Loucy (cell line): ENCODE measurements around the gene ADGB.
"Not testable (repeated sequence)": the region's sequence is repeated elsewhere in the genome, so short reads cannot be mapped to it uniquely, and the experiment has no call there.

Experiments
- H2AFZ ChIP-seq: fragments of 200-600 bp; sonication (generic); 2 replicates; pipeline ENCODE4 v1.6.0; 2016; ENCODE audit warnings: antibody characterized with exemption, mild to moderate bottlenecking, low read length, moderate library complexity
- H3F3A ChIP-seq: fragments of 200-600 bp; 2 replicates; pipeline ENCODE4 v1.6.0; 2016; ENCODE audit warnings: antibody characterized with exemption, low read depth, mild to moderate bottlenecking
- H3K27me3 ChIP-seq: fragments of 200-600 bp; sonication (generic); 2 replicates; pipeline ENCODE4 v1.6.1; 2014; ENCODE audit warnings: low read length, mild to moderate bottlenecking; ENCODE audit not compliant: insufficient read depth, poor library complexity, severe bottlenecking
- H3K36me3 ChIP-seq: fragments of 200-600 bp; sonication (generic); 2 replicates; pipeline ENCODE4 v1.6.1; 2016; ENCODE audit warnings: low read length; ENCODE audit not compliant: insufficient read depth
- H3K4me1 ChIP-seq: fragments of 200-600 bp; sonication (generic); 2 replicates; pipeline ENCODE4 v1.5.1; 2014; ENCODE audit warnings: low read length, mild to moderate bottlenecking; ENCODE audit not compliant: insufficient read depth, poor library complexity, severe bottlenecking
- H3K4me2 ChIP-seq: fragments of 200-600 bp; sonication (generic); 2 replicates; pipeline ENCODE4 v1.6.0; 2014; ENCODE audit warnings: antibody characterized with exemption, low read length, low read depth, mild to moderate bottlenecking; ENCODE audit not compliant: poor library complexity, severe bottlenecking
- H3K4me3 ChIP-seq: fragments of 200-600 bp; sonication (generic); 2 replicates; pipeline ENCODE4 v1.5.1; 2014; ENCODE audit warnings: low read length, mild to moderate bottlenecking, mixed read lengths; ENCODE audit not compliant: poor library complexity, severe bottlenecking
- H3K79me2 ChIP-seq: fragments of 200-600 bp; sonication (generic); 2 replicates; pipeline ENCODE4 v1.6.1; 2014; ENCODE audit warnings: low read length; ENCODE audit not compliant: insufficient read depth
- H3K9ac ChIP-seq: fragments of 200-600 bp; sonication (generic); 2 replicates; pipeline ENCODE4 v1.6.0; 2014; ENCODE audit warnings: mild to moderate bottlenecking, low read depth, low read length, moderate library complexity; ENCODE audit not compliant: poor library complexity, severe bottlenecking
- H3K9me2 ChIP-seq: fragments of 200-600 bp; sonication (generic); replicated peaks from 2 replicates; pipeline ENCODE4 v1.6.1; 2016; ENCODE audit warnings: low read depth, low read length, mixed read lengths
- H3K9me3 ChIP-seq: fragments of 200-600 bp; sonication (generic); 2 replicates; pipeline ENCODE4 v1.6.1; 2014; ENCODE audit warnings: mild to moderate bottlenecking, antibody characterized with exemption, low read length, low read depth; ENCODE audit not compliant: insufficient read depth
- H4K20me1 ChIP-seq: fragments of 200-600 bp; sonication (generic); 2 replicates; pipeline ENCODE4 v1.6.0; 2014; ENCODE audit warnings: antibody characterized with exemption, low read length, mild to moderate bottlenecking; ENCODE audit not compliant: insufficient read depth, poor library complexity, severe bottlenecking
- EZH2phosphoT487 ChIP-seq: fragments of 200-600 bp; IDR thresholded peaks from 2 replicates; pipeline ENCODE4 v1.6.1; 2018; ENCODE audit warnings: antibody characterized with exemption, mild to moderate bottlenecking, moderate library complexity, borderline replicate concordance
- TF ChIP-seq, protein P1 (sequence below): fragments of 200-600 bp; sonication (generic); conservative IDR thresholded peaks from 2 replicates; pipeline ENCODE4 v1.5.1; 2014; ENCODE audit warnings: mild to moderate bottlenecking, antibody characterized with exemption, low read length

ADGB gene

DNA sequence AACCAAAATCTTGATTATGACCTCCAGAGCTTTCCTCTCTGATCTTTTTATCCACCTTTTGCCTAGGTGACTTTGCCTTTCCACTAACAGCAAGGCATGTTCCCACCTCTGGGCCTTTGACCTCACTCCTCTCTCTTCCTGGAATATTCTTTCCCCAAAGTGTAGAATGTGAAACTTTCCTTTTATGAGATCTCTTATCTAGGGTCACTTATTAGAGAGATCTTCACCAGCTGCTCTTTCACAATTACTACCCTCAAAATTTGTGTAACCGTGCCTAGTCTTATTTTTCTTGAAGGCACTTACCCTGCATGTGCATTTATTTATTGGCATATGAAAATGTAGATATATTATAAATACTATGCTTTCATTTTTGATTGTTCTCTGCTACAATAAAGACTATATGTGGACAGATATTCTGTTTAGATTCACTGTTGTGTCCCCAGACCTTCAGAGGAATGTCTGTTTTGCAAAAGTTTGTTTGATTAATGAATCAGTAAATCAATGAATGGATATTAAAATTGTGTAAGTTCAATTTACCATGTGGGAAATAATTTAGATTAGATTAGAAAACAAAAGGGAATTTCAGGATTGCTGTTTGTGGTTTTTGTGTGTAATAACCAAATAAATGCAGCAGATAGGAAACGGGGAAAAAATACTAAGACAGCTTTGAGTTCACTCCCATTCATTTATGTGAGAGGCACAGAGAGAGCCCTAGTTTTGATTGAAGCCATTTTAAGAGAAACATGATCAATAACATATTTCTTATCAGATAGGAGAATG, 207.0 kb downstream of the ADGB start:
- Histone ChIP-seq H3K4me1 (no peaks in the 10 kb centered on the region), H3K36me3 (no peaks in the 10 kb centered on the region), H3K9ac (no peak overlapping the region), H3K9me2 (no peaks in the 10 kb centered on the region), H4K20me1 (no peaks in the 10 kb centered on the region), H3K79me2 (no peaks in the 10 kb centered on the region), H2AFZ (no peak overlapping the region), H3K4me2 (no peak overlapping the region), H3K9me3 (no peaks in the 10 kb centered on the region), H3K27me3 (no peaks in the 10 kb centered on the region), H3K4me3 (no peak overlapping the region), H3F3A (no peaks in the 10 kb centered on the region)
- TF ChIP-seq, protein P1, sequence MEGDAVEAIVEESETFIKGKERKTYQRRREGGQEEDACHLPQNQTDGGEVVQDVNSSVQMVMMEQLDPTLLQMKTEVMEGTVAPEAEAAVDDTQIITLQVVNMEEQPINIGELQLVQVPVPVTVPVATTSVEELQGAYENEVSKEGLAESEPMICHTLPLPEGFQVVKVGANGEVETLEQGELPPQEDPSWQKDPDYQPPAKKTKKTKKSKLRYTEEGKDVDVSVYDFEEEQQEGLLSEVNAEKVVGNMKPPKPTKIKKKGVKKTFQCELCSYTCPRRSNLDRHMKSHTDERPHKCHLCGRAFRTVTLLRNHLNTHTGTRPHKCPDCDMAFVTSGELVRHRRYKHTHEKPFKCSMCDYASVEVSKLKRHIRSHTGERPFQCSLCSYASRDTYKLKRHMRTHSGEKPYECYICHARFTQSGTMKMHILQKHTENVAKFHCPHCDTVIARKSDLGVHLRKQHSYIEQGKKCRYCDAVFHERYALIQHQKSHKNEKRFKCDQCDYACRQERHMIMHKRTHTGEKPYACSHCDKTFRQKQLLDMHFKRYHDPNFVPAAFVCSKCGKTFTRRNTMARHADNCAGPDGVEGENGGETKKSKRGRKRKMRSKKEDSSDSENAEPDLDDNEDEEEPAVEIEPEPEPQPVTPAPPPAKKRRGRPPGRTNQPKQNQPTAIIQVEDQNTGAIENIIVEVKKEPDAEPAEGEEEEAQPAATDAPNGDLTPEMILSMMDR = no peak

DNA sequence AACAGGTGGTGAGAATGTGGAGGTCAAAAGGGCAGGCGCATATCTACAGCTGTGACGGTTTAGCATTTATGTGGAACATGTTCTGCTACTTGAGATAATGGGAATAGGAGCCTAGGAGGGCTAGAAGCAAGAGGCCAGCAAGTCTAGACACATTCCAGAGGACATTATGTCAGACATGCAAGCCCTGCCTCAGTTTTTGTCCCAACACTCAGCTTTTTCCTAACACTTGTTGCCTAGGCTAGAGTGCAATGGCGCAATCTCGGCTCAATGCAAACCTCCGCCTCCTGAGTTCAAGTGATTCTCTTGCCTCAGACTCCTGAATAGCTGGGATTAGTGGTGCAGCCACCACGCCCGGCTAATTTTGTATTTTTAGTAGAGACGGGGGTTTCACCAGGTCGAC, 210.2 kb downstream of the ADGB start:
- H3K9ac ChIP-seq, H3K4me1 ChIP-seq, H3K79me2 ChIP-seq, H3K36me3 ChIP-seq, H3K9me2 ChIP-seq, H3K4me3 ChIP-seq, H2AFZ ChIP-seq, H3K4me2 ChIP-seq, H3K9me3 ChIP-seq, H3K27me3 ChIP-seq, H3F3A ChIP-seq, H4K20me1 ChIP-seq: not testable (repeated sequence)

DNA sequence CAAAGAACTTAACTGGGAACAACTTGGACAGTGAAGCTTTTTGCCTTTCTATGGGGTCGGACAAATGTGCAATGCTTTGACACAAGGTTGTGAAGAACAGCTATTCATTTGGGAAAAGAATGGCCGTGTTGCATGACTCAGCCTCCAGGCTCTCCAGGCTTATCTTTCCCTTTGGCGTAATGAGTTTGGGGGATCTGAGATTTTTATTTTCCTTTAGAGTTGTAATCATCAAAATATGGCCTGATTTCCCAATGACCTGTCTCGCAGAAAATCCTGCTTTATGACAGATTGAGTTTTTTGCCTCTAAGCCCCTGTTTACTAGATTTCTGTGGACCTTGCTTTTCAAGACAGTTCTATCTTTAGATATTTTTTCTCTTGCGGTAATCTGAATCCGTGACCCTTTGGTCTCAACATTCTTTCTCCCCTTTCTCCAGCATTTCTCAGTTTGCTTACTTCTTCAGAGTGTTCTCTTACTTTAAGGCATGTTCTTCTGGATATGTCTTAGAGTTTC, 214.1 kb downstream of the ADGB start:
- not testable (repeated sequence) for H3K9me3 ChIP-seq, H3K27me3 ChIP-seq, H3K36me3 ChIP-seq, H3K4me3 ChIP-seq, H2AFZ ChIP-seq, H3K9me2 ChIP-seq, H3K4me2 ChIP-seq, H3K9ac ChIP-seq, H3K4me1 ChIP-seq, H3K79me2 ChIP-seq, H4K20me1 ChIP-seq, H3F3A ChIP-seq

DNA sequence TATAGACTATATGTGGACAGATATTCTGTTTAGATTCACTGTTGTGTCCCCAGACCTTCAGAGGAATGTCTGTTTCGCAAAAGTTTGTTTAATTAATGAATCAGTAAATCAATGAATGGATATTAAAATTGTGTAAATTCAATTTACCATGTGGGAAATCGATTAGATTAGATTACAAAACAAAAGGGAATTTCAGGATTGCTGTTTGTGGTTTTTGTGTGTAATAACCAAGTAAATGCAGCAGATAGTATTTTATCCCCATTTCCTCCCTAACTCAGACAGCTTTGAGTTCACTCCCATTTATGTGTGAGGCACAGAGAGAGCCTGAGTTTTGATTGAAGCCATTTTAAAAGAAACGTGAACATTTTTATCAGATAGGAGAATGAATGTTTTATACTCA, 214.8 kb downstream of the ADGB start:
- no peaks in the 10 kb centered on the region for H3F3A ChIP-seq
- no peaks in the 10 kb centered on the region for H3K36me3 ChIP-seq
- H3K4me2 ChIP-seq = no peak overlapping the region
- no peaks in the 10 kb centered on the region for H3K27me3 ChIP-seq
- no peaks in the 10 kb centered on the region for H3K4me1 ChIP-seq
- H3K79me2 ChIP-seq = no peaks in the 10 kb centered on the region
- H4K20me1 ChIP-seq = no peaks in the 10 kb centered on the region
- H3K9me3 ChIP-seq = no peaks in the 10 kb centered on the region
- no peak for TF ChIP-seq EZH2phosphoT487
- no peak overlapping the region for H3K9ac ChIP-seq
- H2AFZ ChIP-seq = no peak overlapping the region
- H3K9me2 ChIP-seq = no peaks in the 10 kb centered on the region
- H3K4me3 ChIP-seq = no peak overlapping the region
